Measurements from ENCODE around the gene EHD1. TPM values are rescaled to one million over a fixed set of nuclear protein-coding genes. Genes with fewer than 3 reads are reported as not detected.

Gene EHD1
- total RNA-seq, 1 donor from 2014 or later = 101 TPM

DNA sequence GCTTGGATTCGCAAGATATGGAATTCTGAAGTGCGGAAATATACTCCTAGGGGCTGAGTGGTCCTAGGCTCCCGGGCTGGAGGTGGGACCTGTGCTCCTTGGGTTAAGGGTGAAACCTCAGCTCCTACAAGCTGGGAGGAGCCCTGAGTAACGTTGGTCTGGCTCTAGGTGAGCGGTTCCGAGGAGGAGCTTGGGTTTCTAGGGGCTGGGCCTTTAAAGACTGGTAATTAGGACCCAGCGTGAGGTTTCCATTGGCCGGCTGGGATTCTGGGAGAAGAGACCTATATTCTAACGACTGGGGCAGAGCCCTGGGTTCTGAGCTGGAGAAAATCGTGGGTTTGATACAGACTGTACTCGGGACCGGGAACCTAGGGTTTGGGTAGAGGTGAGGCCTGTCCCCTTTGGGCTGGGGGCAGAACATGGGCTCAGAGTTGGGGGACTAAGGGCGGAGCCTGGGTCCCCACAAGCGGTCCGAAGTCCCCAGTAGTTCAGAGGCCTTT lies 74.5 kb downstream of the EHD1 start:
- intact Hi-C loops (cut with micrococcal nuclease) = no loop called here
- H3K4me3 Mint-ChIP-seq = peak overlapping the region; percentile 90
- H3K27me3 Mint-ChIP-seq = no peaks in the 10 kb centered on the region
- no peaks in the 10 kb centered on the region for H3K9me3 Mint-ChIP-seq
- peaks cover 25% of the 10 kb centered on the region for H3K36me3 Mint-ChIP-seq (ENCODE audit: low read depth)
- peak overlapping the region; percentile 87 for H3K27ac Mint-ChIP-seq
- peaks cover 16% of the 10 kb centered on the region for H3K4me1 Mint-ChIP-seq
- no peak for DNase-seq

DNA sequence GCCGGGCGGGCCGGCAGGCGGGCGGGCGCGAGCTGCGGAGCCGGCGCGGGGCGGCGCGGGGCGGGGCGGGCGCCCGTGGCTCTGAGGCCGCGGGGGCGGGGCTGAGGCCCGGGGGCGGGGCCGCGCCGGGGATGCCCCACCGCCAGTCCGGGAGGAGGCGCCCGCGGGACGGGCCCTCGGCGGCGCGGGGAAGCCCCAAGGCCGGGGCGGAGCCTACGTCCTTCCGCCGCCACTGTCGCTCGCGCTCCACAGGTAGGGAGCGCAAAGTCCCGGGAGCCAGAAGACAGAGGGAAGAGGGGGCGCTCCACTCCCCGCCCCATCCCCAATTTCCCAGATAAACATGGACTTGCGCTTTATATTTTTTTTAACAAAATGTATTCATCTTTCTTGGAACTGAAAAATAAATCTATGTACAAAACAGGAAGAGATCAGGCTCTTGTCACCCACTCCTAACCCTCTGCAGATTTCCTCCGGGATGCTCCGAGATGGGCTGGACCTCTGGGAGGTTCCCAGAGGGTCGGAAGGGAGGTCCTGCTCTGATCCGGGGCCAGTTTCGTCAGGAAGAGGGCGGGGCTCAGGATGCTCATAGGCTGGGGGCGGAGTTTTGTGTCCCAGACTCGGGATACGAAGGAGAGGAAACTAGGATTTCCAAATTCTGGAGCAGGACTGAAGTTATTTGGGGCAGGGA lies 75.1 kb downstream of the EHD1 start, which contains the start of gene MAP4K2:
TSS of gene MAP4K2 (minus strand) at position 57 of the 688 bp plus-strand sequence. CDS start 65 bp downstream, outside the sequence.
- intact Hi-C loops (cut with micrococcal nuclease) = no loop called here
- no peaks in the 10 kb centered on the region for H3K9me3 Mint-ChIP-seq
- peak; percentile 98 for DNase-seq
- H3K4me1 Mint-ChIP-seq = peaks cover 19% of the 10 kb centered on the region
- H3K27ac Mint-ChIP-seq = peak within 1 kb of the TSS; percentile 87
- peak within 1 kb of the TSS; percentile 90 for H3K4me3 Mint-ChIP-seq
- peaks cover 28% of the 10 kb centered on the region for H3K36me3 Mint-ChIP-seq (ENCODE audit: low read depth)
- no peaks in the 10 kb centered on the region for H3K27me3 Mint-ChIP-seq

DNA sequence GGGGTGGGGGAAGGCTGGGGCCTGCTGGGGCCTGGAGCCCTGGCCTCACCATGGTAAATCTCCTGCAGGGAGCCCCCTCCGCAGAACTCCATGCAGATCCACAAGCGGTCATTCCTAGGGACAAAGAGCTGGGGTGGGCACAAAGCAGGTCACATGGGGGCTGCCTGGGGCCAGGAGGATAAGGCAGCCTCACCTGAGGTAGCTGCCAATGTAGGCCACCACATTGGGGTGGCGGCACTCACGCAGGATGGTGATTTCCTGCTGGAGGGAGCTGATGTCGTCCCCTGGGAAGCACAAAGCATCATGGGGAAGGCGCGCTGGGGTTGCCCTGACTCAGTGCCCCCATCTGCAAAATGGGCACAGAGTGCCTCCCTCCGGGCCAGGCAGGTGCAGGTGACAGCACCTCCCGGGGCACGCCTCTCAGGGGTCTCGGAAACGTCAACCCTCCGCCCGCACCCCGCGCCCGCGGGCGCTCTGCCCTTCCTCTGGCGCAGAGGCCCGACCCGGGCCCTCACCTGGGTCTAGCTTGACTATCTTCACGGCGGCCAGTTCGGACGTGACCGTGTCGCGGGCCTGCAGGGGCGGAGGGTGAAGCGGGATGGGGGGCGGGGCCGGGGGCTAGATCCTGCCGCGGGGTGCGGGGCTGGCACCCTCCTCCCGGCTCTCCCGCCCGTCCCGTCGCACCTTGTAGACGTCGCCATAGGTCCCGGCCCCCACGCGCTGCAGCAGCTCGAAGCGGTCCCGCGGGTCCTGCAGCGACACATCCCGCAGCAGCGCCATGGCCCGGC lies 75.9 kb downstream of the EHD1 start:
- Mint-ChIP-seq H3K4me3 (peak overlapping the region; percentile 84), H3K4me1 (peaks cover 16% of the 10 kb centered on the region), H3K27ac (peak overlapping the region; percentile 77), H3K36me3 (ENCODE audit: low read depth) (peaks cover 25% of the 10 kb centered on the region), H3K27me3 (no peaks in the 10 kb centered on the region), H3K9me3 (no peaks in the 10 kb centered on the region)
- intact Hi-C loops (cut with micrococcal nuclease) = no loop called here
- DNase-seq = no peak

Other genes with a start within 250 kb of the EHD1 start
- 0.61 TPM in 1 of 2 replicates, not detected in the other for gene NRXN2, start 155.4 kb downstream of the EHD1 start, total RNA-seq
- 13.4 and 14.5 TPM in 2 replicates for gene RASGRP2, start 134.5 kb downstream of the EHD1 start, total RNA-seq
- gene PYGM, start 118.6 kb downstream of the EHD1 start, total RNA-seq = 2.4 and 3.1 TPM in 2 replicates
- gene SF1, start 100.1 kb downstream of the EHD1 start, total RNA-seq = 522 and 525 TPM in 2 replicates
- 63.5 and 67.3 TPM in 2 replicates for gene MAP4K2, start 75.4 kb downstream of the EHD1 start, total RNA-seq
- 36.7 and 39.1 TPM in 2 replicates for gene MEN1, start 68.1 kb downstream of the EHD1 start, total RNA-seq
- gene CDC42BPG, start 34.0 kb downstream of the EHD1 start, total RNA-seq = 0.05 TPM in 2 replicates
- 22.5 and 23.1 TPM in 2 replicates for gene ATG2A, start 38.6 kb upstream of the EHD1 start, total RNA-seq
- gene PPP2R5B, start 46.1 kb upstream of the EHD1 start, total RNA-seq = 11.4 and 16.7 TPM in 2 replicates
- gene GPHA2, start 57.3 kb upstream of the EHD1 start, total RNA-seq = not detected in 2 replicates
- 0.71 TPM in 1 of 2 replicates, not detected in the other for gene MAJIN, start 93.5 kb upstream of the EHD1 start, total RNA-seq
- 0.09 TPM in 1 of 2 replicates, not detected in the other for gene BATF2, start 118.3 kb upstream of the EHD1 start, total RNA-seq
- 78.8 and 87.9 TPM in 2 replicates for gene ARL2, start 135.5 kb upstream of the EHD1 start, total RNA-seq
- 15.9 and 17.9 TPM in 2 replicates for gene SNX15, start 148.8 kb upstream of the EHD1 start, total RNA-seq
- gene SAC3D1, start 162.6 kb upstream of the EHD1 start, total RNA-seq = 16.3 and 18.0 TPM in 2 replicates
- gene NAALADL1, start 179.9 kb upstream of the EHD1 start, total RNA-seq = 12.5 and 13.0 TPM in 2 replicates
- 94.4 and 95.1 TPM in 2 replicates for gene CDCA5, start 205.4 kb upstream of the EHD1 start, total RNA-seq
- gene ZFPL1, start 205.6 kb upstream of the EHD1 start, total RNA-seq = 33.3 and 34.7 TPM in 2 replicates
- gene VPS51, start 217.6 kb upstream of the EHD1 start, total RNA-seq = 127 and 136 TPM in 2 replicates
- gene TM7SF2, start 233.3 kb upstream of the EHD1 start, total RNA-seq = 28.2 and 28.9 TPM in 2 replicates
- 17.1 and 18.1 TPM in 2 replicates for gene ZNHIT2, start 239.1 kb upstream of the EHD1 start, total RNA-seq
- 1,048 and 1,049 TPM in 2 replicates for gene FAU, start 243.5 kb upstream of the EHD1 start, total RNA-seq
- 78.1 and 81.4 TPM in 2 replicates for gene MRPL49, start 243.7 kb upstream of the EHD1 start, total RNA-seq